Measurements from ENCODE around the gene TMEM86A.

The TMEM86A gene

GRCh38 chr11:18727479-18728236 lies 29.1 kb downstream of the TMEM86A start:
- DNase-seq = peak; percentile 67

GRCh38 chr11:18728658-18729057 lies 30.1 kb downstream of the TMEM86A start:
- DNase-seq = no peak

GRCh38 chr11:18729426-18729825 lies 30.8 kb downstream of the TMEM86A start:
- DNase-seq = no peak

- no peak for DNase-seq
Measured at GRCh38 chr11:18730020-18730419, 31.4 kb downstream of the TMEM86A start.

- no peak for DNase-seq
Measured at GRCh38 chr11:18731441-18731840, 32.9 kb downstream of the TMEM86A start.

GRCh38 chr11:18731949-18732821 lies 33.6 kb downstream of the TMEM86A start:
- DNase-seq = peak; percentile 77

- no peak for DNase-seq
Measured at GRCh38 chr11:18733202-18733601, 34.6 kb downstream of the TMEM86A start.

GRCh38 chr11:18736590-18737148 lies 38.1 kb downstream of the TMEM86A start:
- no peak for DNase-seq

GRCh38 chr11:18737642-18738041 lies 39.1 kb downstream of the TMEM86A start:
- no peak for DNase-seq

GRCh38 chr11:18739685-18740084 lies 41.1 kb downstream of the TMEM86A start:
- no peak for DNase-seq

- no peak for DNase-seq
Measured at GRCh38 chr11:18741783-18742182, 43.2 kb downstream of the TMEM86A start.

GRCh38 chr11:18743365-18743764 lies 44.8 kb downstream of the TMEM86A start:
- no peak for DNase-seq

GRCh38 chr11:18743900-18744514 lies 45.4 kb downstream of the TMEM86A start:
- no peak for DNase-seq

- no peak for DNase-seq
Measured at GRCh38 chr11:18745251-18745650, 46.7 kb downstream of the TMEM86A start.

- no peak for DNase-seq
Measured at GRCh38 chr11:18748766-18749365, 50.3 kb downstream of the TMEM86A start.

- peak; percentile 27 for DNase-seq
Measured at GRCh38 chr11:18749681-18750319, 51.2 kb downstream of the TMEM86A start.

GRCh38 chr11:18750944-18751343 lies 52.4 kb downstream of the TMEM86A start:
- no peak for DNase-seq

GRCh38 chr11:18752502-18752901 lies 53.9 kb downstream of the TMEM86A start:
- no peak for DNase-seq

- no peak for DNase-seq
Measured at GRCh38 chr11:18754308-18754707, 55.7 kb downstream of the TMEM86A start.

Data from OCI-M1 (cell line).